H1 (cell line): Measurements from ENCODE around the gene OPCML. TPM values are rescaled to one million over a fixed set of nuclear protein-coding genes. Genes with fewer than 3 reads are reported as not detected.

Experiments used
- CTCF ChIA-PET: fragments of 300-600 bp; sonication (Branson Sonifier 250); formaldehyde crosslinking; loops from one replicate; lab custom pipeline; 2021; ENCODE audit not compliant: partially characterized antibody; lab: Charles Lee
- POLR2A ChIA-PET: fragments of 300-600 bp; sonication (Branson Sonifier 250); formaldehyde crosslinking; loops from one replicate; lab custom pipeline; 2021; ENCODE audit warnings: inconsistent platforms; ENCODE audit not compliant: partially characterized antibody; lab: Charles Lee
- DNase-seq, 2 experiments: peaks; one replicate each; pipeline versions ENCODE4 v3.0.0 to v3.0.0-alpha.2; 2010 to 2022; ENCODE audit warnings: low spot score in 2 of 2, low read depth in 1 of 2, mixed read lengths in 1 of 2
- FAIRE-seq: peaks from 2 replicates; lab custom pipeline; 2011; peaks lifted over from hg19 to GRCh38; lab: Jason Lieb, UNC
- H2AFZ ChIP-seq: 2 replicates; pipeline ENCODE4 v1.8.1; 2012; ENCODE audit warnings: low read length, inconsistent platforms
- H2AK5ac ChIP-seq: 2 replicates; pipeline ENCODE4 v1.6.1; 2013; ENCODE audit warnings: low read depth, low read length
- H2BK120ac ChIP-seq: replicated peaks from 2 replicates; pipeline ENCODE3; 2013; ENCODE audit warnings: low read depth, low read length, inconsistent platforms
- H2BK12ac ChIP-seq: 2 replicates; pipeline ENCODE4 v1.6.1; 2013; ENCODE audit warnings: low read depth, low read length
- H2BK15ac ChIP-seq: 2 replicates; pipeline ENCODE4 v1.6.1; 2013; ENCODE audit warnings: low read length
- H2BK20ac ChIP-seq: 2 replicates; pipeline ENCODE4 v1.6.1; 2013; ENCODE audit warnings: low read length
- H2BK5ac ChIP-seq: 2 replicates; pipeline ENCODE4 v1.6.1; 2013; ENCODE audit warnings: low read depth, low read length
- H3K14ac ChIP-seq: 2 replicates; pipeline ENCODE4 v1.6.1; 2013; ENCODE audit warnings: inconsistent platforms; ENCODE audit not compliant: insufficient read length
- H3K18ac ChIP-seq: 2 replicates; pipeline ENCODE4 v1.6.1; 2013; ENCODE audit warnings: low read length; ENCODE audit errors: extremely low read depth
- H3K23ac ChIP-seq: 2 replicates; pipeline ENCODE4 v1.6.1; 2013; ENCODE audit warnings: inconsistent platforms; ENCODE audit not compliant: insufficient read length
- H3K23me2 ChIP-seq: 2 replicates; pipeline ENCODE4 v1.6.1; 2013; ENCODE audit warnings: low read depth, low read length
- H3K27ac ChIP-seq: 2 replicates; pipeline ENCODE4 v1.6.1; 2011; ENCODE audit warnings: low read depth, low read length, inconsistent platforms
- H3K27me3 ChIP-seq, 4 experiments: replicated peaks in 1 of 4; 1 replicate in 1 of 4; 2 replicates in 3 of 4; pipeline versions ENCODE4 v1.6.1 to v1.8.1; 2011 to 2013; ENCODE audit warnings: low read length in 3 of 4, mild to moderate bottlenecking in 3 of 4, inconsistent platforms in 2 of 4, mixed read lengths in 2 of 4, moderate library complexity in 1 of 4; ENCODE audit not compliant: control insufficient read depth in 3 of 4, insufficient read depth in 3 of 4; ENCODE audit errors: extremely low read depth in 1 of 4
- H3K36me3 ChIP-seq, 4 experiments: 2 replicates each; pipeline versions ENCODE4 v1.6.1 to v1.8.1; 2011 to 2013; ENCODE audit warnings: mild to moderate bottlenecking in 4 of 4, low read length in 3 of 4, moderate library complexity in 2 of 4, control low read depth in 1 of 4, inconsistent platforms in 1 of 4; ENCODE audit not compliant: insufficient read depth in 4 of 4, control insufficient read depth in 2 of 4
- H3K4ac ChIP-seq: replicated peaks from 2 replicates; pipeline ENCODE3; 2013; ENCODE audit warnings: low read length, low read depth, mixed read lengths, inconsistent platforms; ENCODE audit not compliant: insufficient read length
- H3K4me1 ChIP-seq, 4 experiments: replicated peaks in 1 of 4; 1 replicate in 1 of 4; 2 replicates in 3 of 4; pipeline versions ENCODE4 v1.6.1 to v1.8.1; 2011 to 2013; ENCODE audit warnings: low read length in 3 of 4, inconsistent platforms in 2 of 4, mixed read lengths in 1 of 4; ENCODE audit not compliant: insufficient read depth in 4 of 4, control insufficient read depth in 3 of 4
- H3K4me2 ChIP-seq, 2 experiments: 2 replicates each; pipeline versions ENCODE4 v1.6.1 to v1.8.1; 2011 to 2013; ENCODE audit warnings: low read depth in 2 of 2, low read length in 2 of 2, control low read depth in 1 of 2, inconsistent platforms in 1 of 2, mild to moderate bottlenecking in 1 of 2; ENCODE audit not compliant: insufficient read depth in 1 of 2
- H3K4me3 ChIP-seq, 4 experiments: fragments of 200-600, 300-600 bp in 1 of 4; sonication (generic), shearing (Covaris generic), sonication (Bioruptor Twin) in 1 of 4; 2 replicates each; pipeline versions ENCODE4 v1.5.1 to v1.8.1; 2011 to 2016; ENCODE audit warnings: low read length in 4 of 4, low read depth in 3 of 4, control low read depth in 2 of 4, inconsistent platforms in 2 of 4, mild to moderate bottlenecking in 2 of 4, mixed read lengths in 1 of 4, moderate library complexity in 1 of 4; ENCODE audit not compliant: insufficient read depth in 2 of 4; ENCODE audit errors: extremely low read depth in 1 of 4
- H3K56ac ChIP-seq: replicated peaks from 2 replicates; pipeline ENCODE3; 2013; ENCODE audit warnings: low read depth, mild to moderate bottlenecking, mixed read lengths, low read length, inconsistent platforms; ENCODE audit not compliant: insufficient read length
- H3K79me1 ChIP-seq: 2 replicates; pipeline ENCODE4 v1.6.1; 2013; ENCODE audit warnings: low read depth, low read length, control low read depth
- H3K79me2 ChIP-seq, 2 experiments: 2 replicates each; pipeline versions ENCODE4 v1.6.1 to v1.8.1; 2012 to 2013; ENCODE audit warnings: low read length in 2 of 2, mild to moderate bottlenecking in 2 of 2, inconsistent platforms in 1 of 2; ENCODE audit not compliant: insufficient read depth in 2 of 2, control insufficient read depth in 1 of 2
- H3K9ac ChIP-seq, 4 experiments: replicated peaks in 1 of 4; 1 replicate in 1 of 4; 2 replicates in 3 of 4; pipeline versions ENCODE4 v1.6.1 to v1.8.1; 2011 to 2013; ENCODE audit warnings: low read depth in 3 of 4, low read length in 3 of 4, control low read depth in 2 of 4, mild to moderate bottlenecking in 2 of 4, moderate library complexity in 2 of 4, inconsistent platforms in 1 of 4; ENCODE audit errors: extremely low read depth in 1 of 4
- H3K9me3 ChIP-seq, 2 experiments: 2 replicates each; pipeline versions ENCODE4 v1.6.1 to v1.8.1; 2012 to 2013; ENCODE audit warnings: mild to moderate bottlenecking in 2 of 2, moderate library complexity in 2 of 2, control low read depth in 1 of 2, inconsistent platforms in 1 of 2, low read depth in 1 of 2, low read length in 1 of 2, mixed read lengths in 1 of 2; ENCODE audit not compliant: insufficient read depth in 2 of 2
- H4K20me1 ChIP-seq, 2 experiments: replicated peaks in 1 of 2; 2 replicates each; pipeline versions ENCODE3 to v1.8.1; 2011 to 2013; ENCODE audit warnings: inconsistent platforms in 2 of 2, low read length in 2 of 2, mild to moderate bottlenecking in 1 of 2; ENCODE audit not compliant: insufficient read depth in 2 of 2, control insufficient read depth in 1 of 2
- H4K5ac ChIP-seq: 2 replicates; pipeline ENCODE4 v1.6.1; 2013; ENCODE audit warnings: low read length, low read depth, mixed read lengths, inconsistent platforms; ENCODE audit not compliant: insufficient read length
- H4K8ac ChIP-seq: 2 replicates; pipeline ENCODE4 v1.8.0; 2013; ENCODE audit warnings: mild to moderate bottlenecking, moderate library complexity, low read length, inconsistent platforms; ENCODE audit not compliant: insufficient read depth; ENCODE audit errors: extremely low read depth
- H4K91ac ChIP-seq: replicated peaks from 2 replicates; pipeline ENCODE3; 2013; ENCODE audit warnings: low read length, mixed read lengths, inconsistent platforms; ENCODE audit not compliant: insufficient read length
- ATF3 ChIP-seq: IDR thresholded peaks from 2 replicates; pipeline ENCODE4 v1.6.1; 2011; ENCODE audit warnings: low read depth, mild to moderate bottlenecking, low read length; ENCODE audit not compliant: insufficient read depth
- CBX5 ChIP-seq: fragments of 300-800, 300-1000 bp; sonication (generic); IDR thresholded peaks from 2 replicates; pipeline ENCODE4 v1.7.1; 2016; ENCODE audit warnings: antibody characterized with exemption, low read length, low read depth
- E2F6 ChIP-seq: IDR thresholded peaks from 2 replicates; pipeline ENCODE4 v1.6.1; 2012; ENCODE audit warnings: inconsistent platforms
- EZH2 ChIP-seq: fragments of 200-600 bp; sonication (generic); IDR thresholded peaks from 2 replicates; pipeline ENCODE4 v1.7.1; 2012; ENCODE audit warnings: low read depth, mild to moderate bottlenecking, moderate library complexity, low read length, inconsistent platforms; ENCODE audit not compliant: severe bottlenecking
- NRF1 ChIP-seq: IDR thresholded peaks from 2 replicates; pipeline ENCODE4 v1.6.1; 2011; ENCODE audit warnings: mild to moderate bottlenecking, low read depth, low read length, improper control_type of control experiment
- SRF ChIP-seq: IDR thresholded peaks from 2 replicates; pipeline ENCODE4 v1.6.1; 2011; ENCODE audit warnings: mild to moderate bottlenecking, low read depth, low read length, moderate library complexity
- WGBS, 2 experiments: shearing (Covaris generic) in 1 of 2; methylation state at CpG; one replicate each; pipeline versions ENCODE4 v1.1.6 to v1.1.7; 2013 to 2015; ENCODE audit warnings: low lambda C conversion rate in 2 of 2, mixed read lengths in 2 of 2, inconsistent platforms in 1 of 2, low coverage in 1 of 2, missing lambda C conversion rate in 1 of 2; ENCODE audit not compliant: insufficient replicate concordance in 2 of 2, insufficient coverage in 1 of 2, insufficient read length in 1 of 2; ENCODE audit errors: extremely low coverage in 1 of 2, missing lambda C conversion rate in 1 of 2; 5-methylcytosine and 5-hydroxymethylcytosine counted together
- polyA plus RNA-seq, 7 experiments: library from polyadenylated mRNA; depleted of rRNA in 3 of 7; stranded (reverse) in 5 of 7; unstranded in 2 of 7; fragments of >200 nt in 5 of 7; fragments of 200-250 nt in 2 of 7; gene quantifications; 1 replicate in 5 of 7; 2 replicates in 1 of 7; 4 replicates in 1 of 7; pipeline versions ENCODE4 v1.2.1 to v1.2.3, GENCODE V29; 2011 to 2013; ENCODE audit warnings: missing spikeins in 2 of 7, mixed read lengths in 2 of 7
- total RNA-seq: library from RNA; stranded (reverse); fragmentation: NEBNext Ultra II Directional; extraction: Animal tissue kit (Norgen Biotek cat#: 25700); gene quantifications from 2 replicates; pipeline ENCODE4 v1.2.1, GENCODE V29; 2021

OPCML gene
- total and polyA plus RNA-seq, 2 of the 8 experiments (the other 6 are each of a cell fraction or from before 2014, with no cell fraction given), result 2.3 to 3.1 TPM

- H2AFZ ChIP-seq, result no peak overlapping the region
- DNase-seq, result no peak
- no peak overlapping the region for H2BK5ac ChIP-seq
- no peak overlapping the region for H3K27ac ChIP-seq
- no peaks in the 10 kb centered on the region for H3K4me1 ChIP-seq
- H3K14ac ChIP-seq, result no peak overlapping the region
- no peak overlapping the region for H4K91ac ChIP-seq
- H2AK5ac ChIP-seq, result no peak overlapping the region
- 93% methylated on average over 1 of the region's 1 CpG; no CpG with 5 or more reads in 1 of the 2 experiments for WGBS, 2 experiments
- CTCF ChIA-PET, result interaction anchor here (1.5 kb wide), 1 partner anchor 49 kb away, joined by 4 read pairs; no protein-coding TSS in a partner anchor
- no peak overlapping the region for H3K4me3 ChIP-seq
- no peak overlapping the region for H3K18ac ChIP-seq
- H4K5ac ChIP-seq, result no peak overlapping the region
- H4K8ac ChIP-seq, result no peak overlapping the region
- TF ChIP-seq ATF3 (no peak), NRF1 (no peak), EZH2 (no peak), SRF (no peak), CBX5 (no peak), E2F6 (no peak)
- TF ChIP-seq, all 59 proteins: peak for 0
- Histone ChIP-seq H3K27me3 (no peaks in the 10 kb centered on the region), H3K36me3 (no peaks in the 10 kb centered on the region), H2BK15ac (no peak overlapping the region), H3K9me3 (no peaks in the 10 kb centered on the region), H2BK12ac (no peak overlapping the region), H3K4me2 (no peak overlapping the region), H2BK20ac (no peak overlapping the region), H3K23me2 (no peaks in the 10 kb centered on the region; the same call in 1 of the 2 replicates), H3K23ac (no peak overlapping the region), H3K79me1 (no peaks in the 10 kb centered on the region), H2BK120ac (no peak overlapping the region), H3K56ac (no peak overlapping the region), H3K79me2 (no peaks in the 10 kb centered on the region), H4K20me1 (no peaks in the 10 kb centered on the region), H3K9ac (no peak overlapping the region), H3K4ac (no peak overlapping the region)
- POLR2A ChIA-PET, result no interaction called here
- no peak for FAIRE-seq
Observed at GRCh38 chr11:132894606-132895005, 637.7 kb downstream of the OPCML start.
